Tongue (tissue), 1 donor: ENCODE data around the gene ERICH3. TPM values are rescaled to one million over a fixed set of nuclear protein-coding genes. Genes with fewer than 3 reads are reported as not detected.

ENCODE experiments used
- total RNA-seq: library from RNA; depleted of rRNA; stranded (reverse); fragments of >200 nt; gene quantifications from one replicate; pipeline ENCODE4 v1.2.3, GENCODE V29; 2014

The ERICH3 gene
- total RNA-seq, 1 donor from 2014 or later, result not detected

Other genes with a start within 250 kb of the ERICH3 start
- gene LRRC53, start 161.2 kb downstream of the ERICH3 start, total RNA-seq, result not detected
- 39.7 TPM for gene CRYZ, start 59.3 kb upstream of the ERICH3 start, total RNA-seq
- gene TYW3, start 59.4 kb upstream of the ERICH3 start, total RNA-seq, result 14.5 TPM